Panc1 (cell line): ENCODE measurements around the gene CCDC174. TPM values are rescaled to one million over a fixed set of nuclear protein-coding genes. Genes with fewer than 3 reads are reported as not detected.

Experiments
- ATAC-seq: fragments of 200-7000 bp; cut with Tn5 transposase; 2 replicates; pipeline ENCODE4 v1.9.1; 2020; ENCODE audit warnings: mild to moderate bottlenecking, moderate library complexity
- BruUV-seq: library from RNA; stranded (reverse); fragments of 400-500 nt; replicated peaks from 2 replicates; lab custom pipeline; 2021; lab: Mats Ljungman, UMichigan
- CTCF ChIA-PET: fragments of 300-600 bp; sonication (Branson Sonifier 250); formaldehyde crosslinking; loops from one replicate; lab custom pipeline; 2022; ENCODE audit warnings: antibody characterized with exemption; lab: Charles Lee
- POLR2A ChIA-PET: fragments of 300-600 bp; sonication (Branson Sonifier 250); formaldehyde crosslinking; loops from one replicate; lab custom pipeline; 2022; ENCODE audit warnings: antibody characterized with exemption; lab: Charles Lee
- DNase-seq: peaks from one replicate; pipeline ENCODE4 v3.0.0-alpha.2; 2010; ENCODE audit warnings: low read depth, low spot score
- H3K27ac ChIP-seq: 2 replicates; pipeline ENCODE4 v1.5.1; 2011; ENCODE audit warnings: mild to moderate bottlenecking, low read length, inconsistent platforms
- H3K27me3 ChIP-seq: fragments of 200-500 bp; sonication (Bioruptor generic); 2 replicates; pipeline ENCODE4 v1.6.0; 2014; ENCODE audit warnings: low read length, inconsistent platforms; ENCODE audit not compliant: control insufficient read depth, insufficient read depth
- H3K36me3 ChIP-seq: fragments of 200-500 bp; sonication (Bioruptor generic); 2 replicates; pipeline ENCODE4 v1.5.1; 2014; ENCODE audit warnings: inconsistent platforms, mild to moderate bottlenecking, low read length, moderate library complexity; ENCODE audit not compliant: control insufficient read depth, insufficient read depth
- H3K4me1 ChIP-seq: 2 replicates; pipeline ENCODE4 v1.5.1; 2011; ENCODE audit warnings: inconsistent platforms, mild to moderate bottlenecking, low read length, moderate library complexity; ENCODE audit not compliant: control insufficient read depth, insufficient read depth
- H3K4me3 ChIP-seq, 2 experiments: 2 replicates each; pipeline ENCODE4 v1.5.1; 2011 to 2012; ENCODE audit warnings: low read depth in 2 of 2, low read length in 2 of 2, mild to moderate bottlenecking in 2 of 2, inconsistent platforms in 1 of 2, moderate library complexity in 1 of 2
- H3K9me3 ChIP-seq: fragments of 200-500 bp; sonication (Bioruptor generic); 2 replicates; pipeline ENCODE4 v1.5.1; 2014; ENCODE audit warnings: low read depth, mild to moderate bottlenecking, inconsistent platforms, low read length, moderate library complexity; ENCODE audit not compliant: control insufficient read depth, insufficient read depth
- CTCF ChIP-seq: fragments of 450-650 bp; IDR thresholded peaks from 2 replicates; pipeline ENCODE4 v1.5.1; 2017; ENCODE audit warnings: mild to moderate bottlenecking
- POLR2AphosphoS5 ChIP-seq: IDR thresholded peaks from 2 replicates; pipeline ENCODE4 v1.6.1; 2012; ENCODE audit warnings: mild to moderate bottlenecking, low read depth, low read length, moderate library complexity
- REST ChIP-seq, 2 experiments: IDR thresholded peaks; 2 replicates each; pipeline ENCODE4 v1.6.1; 2011 to 2012; ENCODE audit warnings: low read depth in 2 of 2, control low read depth in 1 of 2, low read length in 1 of 2, mild to moderate bottlenecking in 1 of 2, moderate library complexity in 1 of 2; ENCODE audit not compliant: insufficient read depth in 1 of 2
- SIN3A ChIP-seq: IDR thresholded peaks from 2 replicates; pipeline ENCODE4 v1.6.1; 2012; ENCODE audit warnings: low read depth, mild to moderate bottlenecking, low read length, moderate library complexity, borderline replicate concordance; ENCODE audit not compliant: insufficient read depth
- TCF7L2 ChIP-seq: IDR thresholded peaks from 2 replicates; pipeline ENCODE4 v1.6.1; 2011; ENCODE audit warnings: mild to moderate bottlenecking, low read depth, low read length, inconsistent platforms
- in situ Hi-C: cut with HindIII; loops from 2 replicates; pipeline ENCODE4 v1.10.0; 2016; ENCODE audit warnings: low sequenced_read_pairs, low pct_unique_long_range_greater_than_20kb
- intact Hi-C: fragments of 100-400 bp; cut with micrococcal nuclease; formaldehyde crosslinking; loops from one replicate; pipeline ENCODE4 v1.10.0; 2022; ENCODE audit not compliant: unreplicated experiment
- total RNA-seq: library from RNA; stranded (reverse); gene quantifications from one replicate; pipeline ENCODE4 v1.2.1, GENCODE V29; 2021; ENCODE audit not compliant: unreplicated experiment

CCDC174 gene
- total RNA-seq, 1 experiment from 2014 or later, result 10.6 TPM

- H3K4me1 ChIP-seq, result no peaks in the 10 kb centered on the region
- BruUV-seq, result no TSS peak
- H3K9me3 ChIP-seq, result no peaks in the 10 kb centered on the region
- ATAC-seq (no peak), DNase-seq (no peak)
- TF ChIP-seq REST (IDR thresholded peaks at IDR 0.05; ENCODE audit: insufficient read depth in 1 of 2, low read depth in 2 of 2, low read length in 1 of 2) (no peak), CTCF (no peak), SIN3A (no peak), POLR2AphosphoS5 (no peak), TCF7L2 (no peak)
- CTCF ChIA-PET, result no interaction called here
- intact Hi-C loops, result no loop called here
- H3K27ac ChIP-seq, result no peak overlapping the region
- in situ Hi-C loops, result no loop called here
- no peaks in the 10 kb centered on the region for H3K36me3 ChIP-seq
- POLR2A ChIA-PET, result no interaction called here
- no peak overlapping the region for H3K4me3 ChIP-seq
- H3K27me3 ChIP-seq, result no peaks in the 10 kb centered on the region
Observed at GRCh38 chr3:14685179-14685578, 33.6 kb downstream of the CCDC174 start.

DNA sequence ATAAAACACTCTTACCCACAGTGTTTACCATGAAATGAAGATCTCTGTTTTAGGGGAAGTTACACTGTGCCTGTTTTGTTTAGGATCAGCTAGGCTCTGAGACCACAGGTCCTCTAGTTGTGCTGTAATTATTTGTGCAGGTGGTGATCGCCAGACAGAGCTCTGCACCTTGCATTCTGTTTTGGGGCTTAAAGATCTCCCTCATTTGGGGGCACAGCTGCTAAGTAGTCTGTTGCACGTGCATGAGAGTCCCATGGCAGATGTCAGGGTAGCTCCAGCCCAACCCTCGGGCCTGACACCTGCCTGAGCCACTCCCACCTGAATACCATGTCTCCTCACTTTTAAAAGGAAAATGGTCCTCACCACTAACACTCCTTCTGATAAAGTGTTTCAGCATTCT lies 35.8 kb downstream of the CCDC174 start:
- ATAC-seq (no peak), DNase-seq (no peak)
- in situ Hi-C loops, result no loop called here
- no peaks in the 10 kb centered on the region for H3K9me3 ChIP-seq
- H3K27me3 ChIP-seq, result no peaks in the 10 kb centered on the region
- ChIA-PET CTCF (no interaction called here), POLR2A (no interaction called here)
- TF ChIP-seq REST (IDR thresholded peaks at IDR 0.05; ENCODE audit: insufficient read depth in 1 of 2, low read depth in 2 of 2, low read length in 1 of 2), result no peak
- TF ChIP-seq POLR2AphosphoS5, result no peak
- TF ChIP-seq SIN3A, result no peak
- no peak for TF ChIP-seq TCF7L2
- TF ChIP-seq CTCF, result no peak
- H3K36me3 ChIP-seq, result no peaks in the 10 kb centered on the region
- BruUV-seq, result no TSS peak
- H3K4me1 ChIP-seq, result no peaks in the 10 kb centered on the region
- intact Hi-C loops, result no loop called here
- H3K27ac ChIP-seq, result no peak overlapping the region
- H3K4me3 ChIP-seq, result no peak overlapping the region
